Nephron progenitor cell (in vitro differentiated cells): ENCODE results near the gene CHRNA1.

Experiments used
- DNase-seq: peaks from one replicate; pipeline ENCODE4 v3.0.0; 2021
- H3K27ac Mint-ChIP-seq: 2 replicates; pipeline ENCODE4 v1.8.0; 2021; ENCODE audit warnings: mild to moderate bottlenecking, moderate library complexity, mixed read lengths
- H3K27me3 Mint-ChIP-seq: 2 replicates; pipeline ENCODE4 v1.8.0; 2021; ENCODE audit warnings: mild to moderate bottlenecking, low read depth, mixed read lengths; ENCODE audit not compliant: poor library complexity
- H3K36me3 Mint-ChIP-seq: 2 replicates; pipeline ENCODE4 v1.8.0; 2021; ENCODE audit warnings: low read depth, mixed read lengths
- H3K4me1 Mint-ChIP-seq: 2 replicates; pipeline ENCODE4 v1.8.0; 2021; ENCODE audit warnings: mixed read lengths
- H3K4me3 Mint-ChIP-seq: 2 replicates; pipeline ENCODE4 v1.8.0; 2021; ENCODE audit warnings: mild to moderate bottlenecking, moderate library complexity, mixed read lengths
- H3K9me3 Mint-ChIP-seq: 2 replicates; pipeline ENCODE4 v1.8.0; 2021; ENCODE audit warnings: mild to moderate bottlenecking, moderate library complexity, mixed read lengths
- CTCF ChIP-seq: fragments of 200-600 bp; sonication (generic); IDR thresholded peaks from 2 replicates; pipeline ENCODE4 v1.5.0; 2021; ENCODE audit warnings: antibody characterized with exemption

CHRNA1 gene

GRCh38 chr2:174800436-174801205 lies 36.3 kb upstream of the CHRNA1 start:
- TF ChIP-seq CTCF: no peak

DNA sequence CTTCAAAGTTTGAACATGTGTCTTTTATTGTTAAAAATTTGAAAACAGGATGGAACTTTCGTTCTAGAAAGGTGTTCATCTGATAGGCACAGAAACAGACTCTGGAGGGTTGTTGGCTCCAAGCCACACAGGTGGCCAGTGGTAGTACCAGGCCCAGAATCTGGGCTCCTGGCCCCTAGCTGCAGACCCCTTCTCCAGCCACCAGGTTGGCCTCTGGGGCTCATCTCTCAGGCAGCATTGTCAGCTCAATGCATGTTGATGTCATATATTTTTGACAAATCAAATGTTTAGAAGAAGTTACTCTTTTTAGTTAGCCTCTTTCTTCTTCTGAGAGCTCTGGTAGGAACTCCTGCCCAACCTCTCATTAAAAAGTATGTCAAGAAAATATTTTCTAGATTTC lies 34.5 kb upstream of the CHRNA1 start:
- no peak for TF ChIP-seq CTCF
- no peak overlapping the region for H3K27ac Mint-ChIP-seq
- H3K9me3 Mint-ChIP-seq: no peaks in the 10 kb centered on the region
- no peaks in the 10 kb centered on the region for H3K4me1 Mint-ChIP-seq
- peaks cover 48% of the 10 kb centered on the region for H3K36me3 Mint-ChIP-seq
- DNase-seq: no peak
- no peak overlapping the region for H3K4me3 Mint-ChIP-seq
- no peaks in the 10 kb centered on the region for H3K27me3 Mint-ChIP-seq

More at GRCh38 chr2:174800436-174801205, 36.3 kb upstream of the CHRNA1 start:
- Mint-ChIP-seq H3K4me3 (no peak overlapping the region), H3K27me3 (no peaks in the 10 kb centered on the region), H3K27ac (no peak overlapping the region), H3K36me3 (peaks cover 66% of the 10 kb centered on the region), H3K4me1 (peaks cover 6% of the 10 kb centered on the region), H3K9me3 (no peaks in the 10 kb centered on the region)
- no peak for DNase-seq

- TF ChIP-seq CTCF: no peak
- peaks cover 2% of the 10 kb centered on the region for H3K27me3 Mint-ChIP-seq
- no peak overlapping the region for H3K4me3 Mint-ChIP-seq
- H3K9me3 Mint-ChIP-seq: no peaks in the 10 kb centered on the region
- peaks cover 42% of the 10 kb centered on the region for H3K36me3 Mint-ChIP-seq
- no peaks in the 10 kb centered on the region for H3K4me1 Mint-ChIP-seq
- DNase-seq: no peak
- H3K27ac Mint-ChIP-seq: peak overlapping the region; percentile 30
Observed at GRCh38 chr2:174797781-174798276, 33.6 kb upstream of the CHRNA1 start.

DNA sequence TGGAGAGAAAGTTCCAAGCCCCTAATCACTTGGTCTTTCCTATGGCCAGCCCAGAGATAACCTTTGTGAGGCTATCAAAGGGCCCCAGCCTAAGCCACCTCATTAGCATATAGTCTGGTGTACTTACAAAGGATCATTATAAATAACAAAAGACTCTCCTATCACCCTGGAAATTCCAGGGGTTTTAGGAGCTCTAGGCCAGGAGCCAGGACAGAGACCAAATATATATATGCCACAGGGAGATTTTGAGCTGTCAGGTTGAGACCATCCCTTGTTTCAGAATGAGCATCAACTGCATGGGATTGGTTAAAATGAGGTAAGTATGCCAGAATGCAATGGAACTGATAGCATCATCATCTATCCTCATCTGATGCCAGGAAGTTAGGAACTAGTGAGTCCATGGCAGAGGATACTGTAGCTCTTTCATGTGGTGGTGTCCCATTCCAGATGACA lies 32.1 kb upstream of the CHRNA1 start:
- Mint-ChIP-seq H3K4me3 (no peak overlapping the region), H3K36me3 (peaks cover 35% of the 10 kb centered on the region), H3K9me3 (no peaks in the 10 kb centered on the region), H3K27me3 (peaks cover 2% of the 10 kb centered on the region), H3K27ac (no peak overlapping the region), H3K4me1 (peaks cover 6% of the 10 kb centered on the region)
- DNase-seq: no peak
- no peak for TF ChIP-seq CTCF

GRCh38 chr2:174794851-174795374 lies 30.6 kb upstream of the CHRNA1 start:
- TF ChIP-seq CTCF: no peak
- H3K36me3 Mint-ChIP-seq: peaks cover 20% of the 10 kb centered on the region
- H3K27ac Mint-ChIP-seq: no peak overlapping the region
- peaks cover 20% of the 10 kb centered on the region for H3K4me1 Mint-ChIP-seq
- H3K27me3 Mint-ChIP-seq: peaks cover 2% of the 10 kb centered on the region
- H3K4me3 Mint-ChIP-seq: no peak overlapping the region
- peaks cover 4% of the 10 kb centered on the region for H3K9me3 Mint-ChIP-seq
- DNase-seq: no peak
